ENCODE data around the gene ATCAY. TPM values are rescaled to one million over a fixed set of nuclear protein-coding genes. Genes with fewer than 3 reads are reported as not detected.

The ATCAY gene
- total and polyA plus RNA-seq, 7 donors = 1.5 to 3.8 (median 2.1) TPM; not detected in 2

- Histone ChIP-seq H3K27ac (no peak overlapping the region), H3K27me3 (no peaks in the 10 kb centered on the region), H3K36me3 (no peaks in the 10 kb centered on the region), H3K9me3 (peaks cover 7 to 11% (median 10%) of the 10 kb centered on the region in 4 donors), H3K4me3 (no peak overlapping the region), H3K4me1 (no peaks in the 10 kb centered on the region)
- DNase-seq = no peak
- WGBS, 2 donors = 53 to 71% methylated on average over 4 of the region's 4 CpGs
- no peak for TF ChIP-seq POLR2AphosphoS5 (IDR thresholded peaks at IDR 0.05)
- TF ChIP-seq EP300 (IDR thresholded peaks at IDR 0.05) = no peak
- TF ChIP-seq, protein P1, sequence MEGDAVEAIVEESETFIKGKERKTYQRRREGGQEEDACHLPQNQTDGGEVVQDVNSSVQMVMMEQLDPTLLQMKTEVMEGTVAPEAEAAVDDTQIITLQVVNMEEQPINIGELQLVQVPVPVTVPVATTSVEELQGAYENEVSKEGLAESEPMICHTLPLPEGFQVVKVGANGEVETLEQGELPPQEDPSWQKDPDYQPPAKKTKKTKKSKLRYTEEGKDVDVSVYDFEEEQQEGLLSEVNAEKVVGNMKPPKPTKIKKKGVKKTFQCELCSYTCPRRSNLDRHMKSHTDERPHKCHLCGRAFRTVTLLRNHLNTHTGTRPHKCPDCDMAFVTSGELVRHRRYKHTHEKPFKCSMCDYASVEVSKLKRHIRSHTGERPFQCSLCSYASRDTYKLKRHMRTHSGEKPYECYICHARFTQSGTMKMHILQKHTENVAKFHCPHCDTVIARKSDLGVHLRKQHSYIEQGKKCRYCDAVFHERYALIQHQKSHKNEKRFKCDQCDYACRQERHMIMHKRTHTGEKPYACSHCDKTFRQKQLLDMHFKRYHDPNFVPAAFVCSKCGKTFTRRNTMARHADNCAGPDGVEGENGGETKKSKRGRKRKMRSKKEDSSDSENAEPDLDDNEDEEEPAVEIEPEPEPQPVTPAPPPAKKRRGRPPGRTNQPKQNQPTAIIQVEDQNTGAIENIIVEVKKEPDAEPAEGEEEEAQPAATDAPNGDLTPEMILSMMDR (IDR thresholded peaks at IDR 0.05) = no peak
- TF ChIP-seq POLR2A (IDR thresholded peaks at IDR 0.05) = no peak
- intact Hi-C loops (cut with DNase I) = no loop called here
These were observed 27.8 kb upstream of the ATCAY start for GRCh38 chr19:3852614-3853254.

DNA sequence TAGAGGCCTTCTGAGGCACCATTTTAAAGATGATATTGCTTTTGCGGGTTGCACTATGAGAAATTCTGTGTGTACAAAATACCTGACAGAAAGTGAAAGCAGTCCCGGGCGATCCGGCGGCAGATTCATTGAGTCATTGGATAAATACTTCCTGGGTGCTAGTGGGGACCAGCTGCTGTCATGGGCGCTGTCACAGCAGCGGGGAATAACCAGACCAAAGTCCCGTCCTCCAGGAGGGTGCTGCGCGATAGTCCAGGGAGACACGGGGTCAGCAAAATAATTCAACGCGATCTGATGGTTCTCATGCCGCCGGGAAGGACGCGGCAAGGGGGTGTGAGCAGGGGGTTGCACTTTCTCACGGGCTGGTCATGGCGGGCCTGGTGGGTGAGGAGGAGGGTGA lies 25.2 kb upstream of the ATCAY start:
- Histone ChIP-seq H3K4me1 (no peaks in the 10 kb centered on the region), H3K9me3 (peaks cover 7 to 11% (median 10%) of the 10 kb centered on the region in 4 donors), H3K4me3 (no peak overlapping the region), H3K27ac (no peak overlapping the region), H3K36me3 (no peaks in the 10 kb centered on the region), H3K27me3 (no peaks in the 10 kb centered on the region)
- 24 to 77% methylated on average over 19 of the region's 19 CpGs for WGBS, 2 donors
- TF ChIP-seq POLR2A (IDR thresholded peaks at IDR 0.05) = no peak
- TF ChIP-seq, protein P1 (IDR thresholded peaks at IDR 0.05) = no peak
- no peak for TF ChIP-seq POLR2AphosphoS5 (IDR thresholded peaks at IDR 0.05)
- no peak for TF ChIP-seq EP300 (IDR thresholded peaks at IDR 0.05)
- intact Hi-C loops (cut with DNase I) = no loop called here
- no peak for DNase-seq

DNA sequence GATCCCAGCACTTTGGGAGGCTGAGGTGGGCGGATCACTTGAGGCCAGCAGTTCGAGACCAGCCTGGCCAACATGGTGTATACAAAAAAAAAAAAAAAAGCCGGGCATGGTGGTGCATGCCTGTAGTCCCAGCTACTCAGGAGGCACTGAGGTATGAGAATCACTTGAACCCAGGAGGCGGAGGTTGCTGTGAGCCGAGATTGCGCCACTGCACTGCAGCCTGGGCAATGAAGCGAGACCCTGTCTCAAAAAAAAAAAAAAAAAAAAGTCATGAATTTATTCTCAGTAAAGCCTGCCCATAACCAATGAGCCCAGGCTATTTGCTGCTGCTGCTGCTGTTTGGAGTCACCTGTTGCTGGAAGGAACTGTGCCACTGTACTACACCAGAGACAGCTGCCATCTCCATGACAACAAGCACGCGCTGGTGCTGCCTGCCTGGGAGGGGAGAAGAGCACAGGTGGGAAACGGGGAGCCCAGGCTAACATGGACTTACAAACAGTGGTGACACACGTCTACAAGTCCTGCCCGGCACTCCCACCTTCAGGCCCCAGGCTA lies 23.0 kb upstream of the ATCAY start:
- TF ChIP-seq POLR2A (IDR thresholded peaks at IDR 0.05) = no peak
- no peak for TF ChIP-seq EP300 (IDR thresholded peaks at IDR 0.05)
- TF ChIP-seq, protein P1 (IDR thresholded peaks at IDR 0.05) = no peak
- no peak for TF ChIP-seq POLR2AphosphoS5 (IDR thresholded peaks at IDR 0.05)
- intact Hi-C loops (cut with DNase I) = no loop called here
- Histone ChIP-seq H3K4me3 (no peak overlapping the region), H3K36me3 (no peaks in the 10 kb centered on the region), H3K4me1 (no peaks in the 10 kb centered on the region), H3K27ac (no peak overlapping the region), H3K27me3 (no peaks in the 10 kb centered on the region), H3K9me3 (peaks cover 0 to under 1% (median 0%) of the 10 kb centered on the region in 4 donors)
- no peak for DNase-seq
- 70 to 75% methylated on average over 12 of the region's 12 CpGs for WGBS, 2 donors

GRCh38 chr19:3860499-3860898 lies 20.0 kb upstream of the ATCAY start:
- TF ChIP-seq POLR2A (IDR thresholded peaks at IDR 0.05) (no peak), POLR2AphosphoS5 (IDR thresholded peaks at IDR 0.05) (no peak), EP300 (IDR thresholded peaks at IDR 0.05) (no peak)
- TF ChIP-seq, protein P1 (IDR thresholded peaks at IDR 0.05) = no peak
- WGBS, 2 donors = 85 to 91% methylated on average over 17 of the region's 17 CpGs
- no peaks in the 10 kb centered on the region for H3K4me1 ChIP-seq
- no peaks in the 10 kb centered on the region for H3K36me3 ChIP-seq
- no peak for DNase-seq
- no peak overlapping the region for H3K4me3 ChIP-seq
- H3K27me3 ChIP-seq = no peaks in the 10 kb centered on the region
- H3K27ac ChIP-seq = no peak overlapping the region
- no peaks in the 10 kb centered on the region for H3K9me3 ChIP-seq
- intact Hi-C loops (cut with DNase I) = no loop called here
